ENCODE results near the gene IPP. TPM values are rescaled to one million over a fixed set of nuclear protein-coding genes. Genes with fewer than 3 reads are reported as not detected.
A peak's percentile ranks its signal among the peaks of the same experiment; 100 is the strongest.
"Not testable (repeated sequence)": the region's sequence is repeated elsewhere in the genome, so short reads cannot be mapped to it uniquely, and the experiment has no call there.

IPP gene
- total and polyA plus RNA-seq, 5 donors, result 7.4 to 20.2 (median 14.2) TPM

DNA sequence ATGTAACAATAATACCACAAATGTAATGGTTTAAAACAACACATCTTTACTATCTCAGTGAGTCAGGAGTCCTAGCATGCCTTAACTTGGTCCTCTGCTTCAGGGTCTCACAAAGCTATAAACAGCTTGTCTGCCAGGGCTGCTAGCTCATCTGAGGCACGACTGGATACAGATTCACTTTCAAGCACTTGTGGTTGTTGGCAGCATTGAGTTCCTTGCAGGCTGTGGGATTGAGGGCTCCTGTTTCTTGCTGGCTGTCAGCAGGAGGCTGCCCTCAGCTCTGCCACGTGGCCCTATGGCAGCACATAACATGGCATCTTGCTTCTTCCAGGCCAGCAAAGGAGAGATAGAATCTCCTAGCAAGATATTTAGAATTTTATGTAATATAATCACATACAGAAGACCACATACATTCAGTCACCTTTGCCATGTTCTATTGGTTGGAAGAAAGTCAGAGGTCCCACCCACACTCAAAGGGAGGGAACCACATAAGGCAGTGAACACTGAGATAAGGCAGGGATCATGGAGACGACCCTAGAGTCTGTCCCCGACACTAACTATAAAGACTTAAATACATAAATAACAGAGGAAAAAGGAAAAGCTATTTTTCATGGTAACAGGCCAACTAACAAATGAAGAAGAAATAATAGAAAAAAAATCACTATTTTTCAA, 18.9 kb upstream of the IPP start:
- Histone ChIP-seq H3K4me1 (ENCODE audit: control insufficient read depth, insufficient read depth, low read length) (no peaks in the 10 kb centered on the region), H3K4me3 (ENCODE audit: low read length) (no peak overlapping the region), H3K27ac (ENCODE audit: low read length) (no peak overlapping the region), H3K9me3 (ENCODE audit: control insufficient read depth, low read length) (no peaks in the 10 kb centered on the region), H3K27me3 (ENCODE audit: control insufficient read depth, insufficient read depth) (no peaks in the 10 kb centered on the region)
- intact Hi-C loops (cut with DNase I), result no loop called here
- WGBS, result 42% methylated on average over 4 of the region's 4 CpGs
- DNase-seq (no peak), ATAC-seq (no peak)

DNA sequence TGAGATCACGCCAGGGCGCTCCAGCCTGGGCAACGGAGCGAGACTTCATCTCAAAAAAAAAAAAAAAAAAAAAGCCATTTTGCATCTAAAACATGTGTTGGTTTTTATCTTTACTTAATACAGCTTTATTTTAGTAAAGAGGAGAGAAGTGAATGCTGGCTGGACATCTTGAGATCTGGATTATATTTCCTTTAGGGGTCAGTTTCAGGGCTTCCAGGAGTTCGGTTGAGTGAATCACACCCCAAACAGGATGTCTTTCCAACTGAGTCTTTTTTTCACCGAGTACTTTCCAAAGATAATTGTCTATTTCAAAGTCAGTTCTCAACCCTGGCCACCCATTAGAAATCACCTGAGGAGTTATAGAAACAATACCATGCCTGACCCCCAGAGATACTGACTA, 16.6 kb upstream of the IPP start:
- WGBS, result 57% methylated on average over 6 of the region's 6 CpGs
- intact Hi-C loops (cut with DNase I), result no loop called here
- H3K27ac ChIP-seq (ENCODE audit: low read length), result no peak overlapping the region
- DNase-seq (no peak), ATAC-seq (no peak)
- H3K27me3 ChIP-seq (ENCODE audit: control insufficient read depth, insufficient read depth), result no peaks in the 10 kb centered on the region
- H3K4me3 ChIP-seq (ENCODE audit: low read length), result no peak overlapping the region
- H3K9me3 ChIP-seq (ENCODE audit: control insufficient read depth, low read length), result no peaks in the 10 kb centered on the region
- no peaks in the 10 kb centered on the region for H3K4me1 ChIP-seq (ENCODE audit: control insufficient read depth, insufficient read depth, low read length)

DNA sequence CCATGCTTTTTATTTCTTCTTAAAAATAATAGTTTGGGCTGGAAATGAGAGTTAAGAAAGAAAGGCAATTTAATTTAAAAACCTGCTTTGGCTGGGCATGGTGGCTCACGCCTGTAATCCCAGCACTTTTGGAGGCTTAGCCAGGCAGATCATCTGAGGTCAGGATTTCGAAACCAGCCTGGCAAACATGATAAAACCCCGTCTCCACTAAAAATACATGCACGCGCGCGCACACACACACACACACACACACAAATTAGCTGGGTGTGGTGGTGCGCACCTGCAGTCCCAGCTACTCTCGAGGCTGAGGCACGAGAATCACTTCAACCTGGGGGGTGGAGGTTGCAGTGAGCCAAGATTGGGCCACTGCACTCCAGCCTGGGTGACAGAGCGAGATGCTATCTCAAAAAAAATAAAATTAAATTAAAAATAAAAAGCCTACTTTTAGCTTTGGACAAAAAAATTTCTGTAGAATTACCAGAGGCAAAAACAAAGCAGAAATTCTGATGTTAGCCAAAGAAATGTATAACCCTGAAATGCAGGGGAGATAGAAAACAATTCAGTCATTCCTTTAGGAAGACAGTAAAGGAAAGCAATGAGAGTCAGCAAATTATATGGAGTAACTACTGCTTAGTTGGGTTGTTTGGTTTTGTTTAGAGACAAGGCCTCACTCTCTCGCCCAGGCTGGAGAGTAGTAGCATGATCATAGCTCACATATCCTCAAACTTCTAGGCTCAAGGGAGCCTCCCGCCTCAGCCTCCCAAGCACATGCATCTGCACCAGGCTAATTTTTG, 15.7 kb upstream of the IPP start:
- no peak for ATAC-seq
- WGBS, result 84% methylated on average over 13 of the region's 13 CpGs

DNA sequence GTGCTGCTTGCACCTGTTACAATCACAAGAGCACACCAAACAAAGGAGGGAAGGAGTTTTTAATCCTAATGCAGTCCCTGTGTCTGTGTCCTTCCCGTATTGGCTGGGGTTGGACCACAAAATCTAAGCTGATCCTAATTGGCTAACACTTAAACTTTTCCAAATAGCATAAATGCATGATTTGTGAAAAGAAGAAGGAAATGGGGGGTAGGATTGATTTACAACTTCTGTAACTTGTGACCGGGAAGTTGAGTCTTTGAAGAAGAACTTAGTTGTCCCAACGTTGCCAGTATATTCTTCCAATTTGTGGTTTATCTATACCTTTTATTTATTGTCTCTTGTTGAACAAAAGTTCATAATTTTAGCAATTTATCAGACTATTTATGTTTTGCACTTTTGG, 11.8 kb upstream of the IPP start:
- intact Hi-C loops (cut with DNase I), result no loop called here
- Histone ChIP-seq H3K4me3 (ENCODE audit: low read length) (no peak overlapping the region), H3K4me1 (ENCODE audit: control insufficient read depth, insufficient read depth, low read length) (no peaks in the 10 kb centered on the region), H3K27me3 (ENCODE audit: control insufficient read depth, insufficient read depth) (no peaks in the 10 kb centered on the region), H3K9me3 (ENCODE audit: control insufficient read depth, low read length) (no peaks in the 10 kb centered on the region), H3K27ac (ENCODE audit: low read length) (no peak overlapping the region)
- ATAC-seq (no peak), DNase-seq (no peak)
- 65% methylated on average over 3 of the region's 3 CpGs for WGBS

More for the DNA sequence above, 15.7 kb upstream of the IPP start:
- Histone ChIP-seq H3K27ac (ENCODE audit: low read length) (no peak overlapping the region), H3K27me3 (ENCODE audit: control insufficient read depth, insufficient read depth) (no peaks in the 10 kb centered on the region), H3K4me1 (ENCODE audit: control insufficient read depth, insufficient read depth, low read length) (no peaks in the 10 kb centered on the region), H3K9me3 (ENCODE audit: control insufficient read depth, low read length) (no peaks in the 10 kb centered on the region), H3K4me3 (ENCODE audit: low read length) (no peak overlapping the region)
- DNase-seq, result no peak
- intact Hi-C loops (cut with DNase I), result no loop called here

DNA sequence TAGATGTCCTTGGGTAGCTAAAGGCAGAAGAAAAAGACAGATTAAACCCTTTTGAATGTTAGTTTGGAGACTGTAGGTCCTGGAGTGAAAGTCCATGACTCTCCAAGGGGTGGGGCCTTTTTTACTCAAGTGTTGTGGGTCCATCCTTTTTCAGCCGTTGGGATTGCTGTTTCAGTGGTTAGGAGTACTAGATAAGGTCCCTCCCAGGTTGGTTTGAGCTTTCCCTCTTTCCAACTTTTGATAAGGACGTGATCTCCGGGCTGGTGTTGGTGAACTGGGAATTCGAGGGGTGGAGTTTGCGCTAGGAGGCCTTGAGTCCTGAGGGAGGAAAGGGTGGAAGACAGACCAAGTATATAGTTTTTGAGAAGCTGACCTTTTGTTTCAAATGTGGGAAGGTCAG, 5.2 kb upstream of the IPP start:
- DNase-seq (no peak), ATAC-seq (no peak)
- no peaks in the 10 kb centered on the region for H3K4me1 ChIP-seq (ENCODE audit: control insufficient read depth, insufficient read depth, low read length)
- 75% methylated on average over 5 of the region's 5 CpGs for WGBS
- H3K27me3 ChIP-seq (ENCODE audit: control insufficient read depth, insufficient read depth), result no peaks in the 10 kb centered on the region
- H3K4me3 ChIP-seq (ENCODE audit: low read length), result no peak overlapping the region
- H3K9me3 ChIP-seq (ENCODE audit: control insufficient read depth, low read length), result no peaks in the 10 kb centered on the region
- no peak overlapping the region for H3K27ac ChIP-seq (ENCODE audit: low read length)
- intact Hi-C loops (cut with DNase I), result no loop called here

DNA sequence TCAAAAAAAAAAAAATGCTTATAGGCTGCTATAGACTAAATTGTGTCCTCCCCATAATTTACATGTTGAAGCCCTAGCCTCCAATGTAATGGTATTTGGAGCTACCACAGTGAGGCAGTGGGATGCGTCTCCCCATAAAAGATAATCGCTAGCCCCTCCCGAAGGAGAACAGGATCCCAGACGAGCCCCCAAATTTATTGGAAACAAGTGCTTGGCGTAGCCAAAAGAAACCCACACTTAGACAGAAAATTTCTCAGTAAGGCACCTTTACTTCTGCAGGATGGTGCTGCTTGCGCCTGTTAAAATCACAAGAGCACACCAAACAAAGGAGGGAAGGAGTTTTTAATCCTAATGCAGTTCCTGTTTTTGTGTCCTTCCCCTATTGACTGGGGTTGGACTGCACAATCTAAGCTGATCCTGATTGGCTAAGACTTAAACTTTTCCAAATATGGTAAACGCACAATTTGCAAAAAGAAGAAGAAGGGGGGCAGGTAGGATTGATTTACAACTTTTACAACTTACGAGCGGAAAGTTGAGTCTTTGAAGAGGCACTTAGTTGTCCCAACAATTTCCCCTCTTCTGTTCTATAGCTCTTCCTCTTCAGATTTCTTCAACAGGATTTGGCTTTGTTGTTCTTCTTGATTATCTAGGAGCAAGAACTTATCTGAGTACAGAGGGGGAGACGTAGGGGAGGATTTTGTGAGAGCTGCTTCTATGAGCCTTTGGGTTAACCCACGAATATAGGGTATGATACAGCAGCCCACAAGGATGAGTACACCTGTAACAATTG, 3.0 kb upstream of the IPP start:
- 92% methylated on average over 11 of the region's 11 CpGs for WGBS
- no peaks in the 10 kb centered on the region for H3K4me1 ChIP-seq (ENCODE audit: control insufficient read depth, insufficient read depth, low read length)
- no peak overlapping the region for H3K27ac ChIP-seq (ENCODE audit: low read length)
- H3K27me3 ChIP-seq (ENCODE audit: control insufficient read depth, insufficient read depth), result no peaks in the 10 kb centered on the region
- no peak for DNase-seq
- H3K4me3 ChIP-seq (ENCODE audit: low read length), result no peak overlapping the region
- H3K9me3 ChIP-seq (ENCODE audit: control insufficient read depth, low read length), result no peaks in the 10 kb centered on the region
- intact Hi-C loops (cut with DNase I), result no loop called here
- no peak for ATAC-seq

DNA sequence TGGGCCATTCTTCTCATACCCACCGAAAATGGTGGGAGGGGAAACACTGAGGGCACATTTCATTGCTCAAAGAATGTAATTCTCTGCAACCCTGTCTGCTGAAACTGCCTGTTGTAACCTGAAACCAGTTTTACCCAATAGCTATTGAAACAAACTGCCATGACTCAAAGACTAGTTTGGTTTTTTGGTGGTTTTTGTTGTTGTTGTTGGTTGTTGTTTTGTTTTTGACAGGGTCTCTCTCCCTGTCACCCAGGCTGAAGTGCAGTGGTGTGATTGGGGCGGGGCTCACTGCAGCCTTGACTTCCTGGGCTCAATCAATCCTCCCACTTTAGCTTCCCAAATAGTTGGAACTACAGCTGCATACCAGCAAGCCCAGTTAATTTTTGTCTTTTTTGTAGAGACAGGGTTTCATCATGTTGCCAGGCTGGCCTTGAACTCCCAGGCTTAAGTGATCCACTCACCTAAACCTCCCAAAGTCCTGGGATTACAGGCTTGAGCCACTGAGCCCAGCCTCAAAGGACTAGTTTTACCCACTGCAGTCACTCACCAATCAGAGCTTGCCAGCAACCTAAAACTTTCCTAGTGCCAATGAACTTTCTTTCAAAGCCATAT, 2.1 kb upstream of the IPP start:
- no peak for ATAC-seq
- Histone ChIP-seq H3K27me3 (ENCODE audit: control insufficient read depth, insufficient read depth) (no peaks in the 10 kb centered on the region), H3K4me3 (ENCODE audit: low read length) (no peak overlapping the region), H3K27ac (ENCODE audit: low read length) (no peak overlapping the region), H3K9me3 (ENCODE audit: control insufficient read depth, low read length) (no peaks in the 10 kb centered on the region), H3K4me1 (ENCODE audit: control insufficient read depth, insufficient read depth, low read length) (no peaks in the 10 kb centered on the region)
- DNase-seq, result no peak
- intact Hi-C loops (cut with DNase I), result no loop called here
- WGBS, result 92% methylated on average over 2 of the region's 2 CpGs

DNA sequence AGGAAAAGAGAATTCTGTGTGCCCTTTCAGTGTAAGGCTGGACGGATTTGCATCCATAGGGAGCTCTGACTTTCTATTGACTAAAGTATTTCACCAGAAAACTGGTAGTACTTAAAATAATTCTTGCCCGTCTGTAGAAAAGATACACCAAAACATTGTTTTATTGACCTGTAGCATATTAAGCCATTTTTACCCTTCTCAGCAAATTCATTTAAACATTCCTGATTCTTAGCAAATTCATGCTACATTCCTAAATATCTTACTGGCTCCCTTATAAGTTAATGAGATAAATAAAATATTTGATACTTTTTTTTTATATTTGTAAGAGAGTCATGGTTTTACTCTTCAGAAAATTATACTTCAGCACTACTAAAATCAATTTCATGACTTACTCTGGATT, 1.6 kb upstream of the IPP start:
- Histone ChIP-seq H3K27me3 (ENCODE audit: control insufficient read depth, insufficient read depth) (no peaks in the 10 kb centered on the region), H3K9me3 (ENCODE audit: control insufficient read depth, low read length) (no peaks in the 10 kb centered on the region), H3K4me3 (ENCODE audit: low read length) (no peak overlapping the region), H3K4me1 (ENCODE audit: control insufficient read depth, insufficient read depth, low read length) (no peaks in the 10 kb centered on the region), H3K27ac (ENCODE audit: low read length) (no peak overlapping the region)
- intact Hi-C loops (cut with DNase I), result no loop called here
- DNase-seq, result no peak
- WGBS, result 92% methylated on average over 2 of the region's 2 CpGs
- ATAC-seq, result no peak

DNA sequence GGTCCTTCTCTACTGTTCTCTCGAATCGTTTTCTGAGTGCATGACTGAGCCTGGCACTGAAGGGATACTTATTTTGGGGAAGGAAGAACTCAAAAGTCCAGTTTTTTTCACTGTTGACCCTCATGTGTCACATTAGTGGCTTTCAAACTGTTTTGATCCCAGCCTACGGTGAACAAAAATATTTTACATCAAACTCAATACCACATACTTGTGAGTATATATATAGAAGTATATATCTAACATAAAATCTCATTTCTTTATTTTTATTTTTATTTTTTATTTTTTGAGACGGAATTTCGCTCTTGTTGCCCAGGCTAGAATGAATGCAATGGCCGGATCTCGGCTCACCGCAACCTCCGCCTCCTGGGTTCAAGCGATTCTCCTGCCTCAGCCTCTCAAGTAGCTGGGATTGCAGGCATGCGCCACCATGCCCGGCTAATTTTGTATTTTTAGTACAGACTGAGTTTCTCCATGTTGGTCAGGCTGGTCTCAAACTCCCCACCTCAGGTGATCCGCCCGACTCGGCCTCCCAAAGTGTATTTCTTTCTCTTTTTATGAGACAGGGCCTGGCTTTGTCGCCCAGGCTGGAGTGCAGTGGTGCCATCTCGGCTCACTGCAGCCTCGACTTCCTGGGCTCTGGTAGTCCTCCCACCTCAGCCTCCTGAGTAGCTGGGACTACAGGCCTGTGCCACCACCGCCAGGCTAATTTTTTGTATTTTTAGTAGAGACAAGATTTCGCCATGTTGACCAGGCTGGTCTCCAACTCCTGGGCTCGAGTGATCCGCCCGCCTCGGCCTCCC, 786 bp upstream of the IPP start:
- ATAC-seq; H3K4me1 ChIP-seq (ENCODE audit: control insufficient read depth, insufficient read depth, low read length); H3K27me3 ChIP-seq (ENCODE audit: control insufficient read depth, insufficient read depth); H3K9me3 ChIP-seq (ENCODE audit: control insufficient read depth, low read length); intact Hi-C loops (cut with DNase I): not testable (repeated sequence)
- Histone ChIP-seq H3K27ac (ENCODE audit: low read length) (peak overlapping the region; percentile 94), H3K4me3 (ENCODE audit: low read length) (peak overlapping the region; percentile 65)
- WGBS, result 86% methylated on average over 24 of the region's 24 CpGs
- peak in 1 of 3 donors; percentile 46 for DNase-seq

DNA sequence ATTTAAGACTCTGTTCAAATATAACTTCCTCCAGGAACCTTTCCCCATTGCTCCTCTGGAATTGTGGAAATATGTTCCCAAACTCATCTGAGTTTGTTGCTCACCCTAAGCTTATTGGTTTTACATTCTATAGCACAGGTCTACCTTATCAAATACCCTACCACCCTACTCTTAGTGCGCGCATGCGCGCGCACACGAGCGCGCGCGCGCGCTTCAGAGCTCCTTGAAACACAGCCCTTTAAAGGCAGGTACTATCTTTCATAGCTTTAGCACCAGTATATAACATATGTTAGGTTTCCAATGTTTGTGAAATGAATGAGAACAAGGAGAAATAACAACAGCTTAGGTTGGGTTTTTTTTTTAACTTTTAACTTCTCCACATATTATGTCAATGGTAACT, 3.5 kb downstream of the IPP start:
- intact Hi-C loops (cut with DNase I), result no loop called here

More for the DNA sequence above, 3.5 kb downstream of the IPP start:
- Histone ChIP-seq H3K4me1 (ENCODE audit: control insufficient read depth, insufficient read depth, low read length) (no peaks in the 10 kb centered on the region), H3K27me3 (ENCODE audit: control insufficient read depth, insufficient read depth) (no peaks in the 10 kb centered on the region), H3K27ac (ENCODE audit: low read length) (no peak overlapping the region), H3K4me3 (ENCODE audit: low read length) (no peak overlapping the region), H3K9me3 (ENCODE audit: control insufficient read depth, low read length) (no peaks in the 10 kb centered on the region)
- no peak for DNase-seq
- ATAC-seq, result no peak
- WGBS, result 94% methylated on average over 12 of the region's 12 CpGs

All from right cardiac atrium (tissue), 5 donors.